Measurements from ENCODE around the gene NYNRIN.

The NYNRIN gene

GRCh38 chr14:24394275-24394674 is 4.5 kb upstream of the NYNRIN start:
- CTCF ChIA-PET = interaction anchor here (0.8 to 4.2 kb wide), 2 partner anchors 28 to 61 kb away, joined by 3 to 29 read pairs; partner anchors contain the start of gene ADCY4

GRCh38 chr14:24395609-24396582 is 2.9 kb upstream of the NYNRIN start:
- no peak overlapping the region for H3K4me3 ChIP-seq (ENCODE audit: low read depth, low read length)
- CTCF ChIA-PET = interaction anchor here (0.9 to 4.2 kb wide), 7 partner anchors 16 to 66 kb away, joined by 3 to 29 read pairs (median 5); partner anchors contain the start of gene ADCY4
- POLR2A ChIA-PET = interaction anchor here (0.8 kb wide), 1 partner anchor 34 kb away, joined by 4 read pairs; the partner anchor contains the start of gene KHNYN
- DNase-seq (ENCODE audit: low read depth, low spot score) = no peak
- TF ChIP-seq CTCF (IDR thresholded peaks at IDR 0.05; ENCODE audit: insufficient read depth, low read length, missing control alignments) = no peak

More at GRCh38 chr14:24394275-24394674, 4.5 kb upstream of the NYNRIN start:
- no peak overlapping the region for H3K4me3 ChIP-seq (ENCODE audit: low read depth, low read length)
- POLR2A ChIA-PET = no interaction called here
- no peak for TF ChIP-seq CTCF (IDR thresholded peaks at IDR 0.05; ENCODE audit: insufficient read depth, low read length, missing control alignments)
- no peak for DNase-seq (ENCODE audit: low read depth, low spot score)

GRCh38 chr14:24397639-24398292 is 1.0 kb upstream of the NYNRIN start:
- no peak for TF ChIP-seq CTCF (IDR thresholded peaks at IDR 0.05; ENCODE audit: insufficient read depth, low read length, missing control alignments)
- ChIA-PET POLR2A (no interaction called here), CTCF (interaction anchor here (1.2 to 28.4 kb wide), 7 partner anchors 12 to 89 kb away, joined by 3 to 557 read pairs (median 12); partner anchors contain the start of genes ADCY4, CBLN3 and KHNYN)
- no peak for DNase-seq (ENCODE audit: low read depth, low spot score)
- H3K4me3 ChIP-seq (ENCODE audit: low read depth, low read length) = peak overlapping the region; percentile 69

- no peak for DNase-seq (ENCODE audit: low read depth, low spot score)
- no peak for TF ChIP-seq CTCF (IDR thresholded peaks at IDR 0.05; ENCODE audit: insufficient read depth, low read length, missing control alignments)
- POLR2A ChIA-PET = interaction anchor here (1.0 kb wide), 1 partner anchor 160 kb away, joined by 3 read pairs; no protein-coding TSS in a partner anchor
- CTCF ChIA-PET = interaction anchor here (0.7 to 28.4 kb wide), 9 partner anchors 8 to 89 kb away, joined by 3 to 557 read pairs (median 4); partner anchors contain the start of genes CBLN3 and KHNYN
- peak overlapping the region; percentile 69 for H3K4me3 ChIP-seq (ENCODE audit: low read depth, low read length)
Observed at GRCh38 chr14:24398293-24398652, 530 bp upstream of the NYNRIN start.

GRCh38 chr14:24399447-24399822 is 632 bp downstream of the NYNRIN start:
- CTCF ChIA-PET = interaction anchor here (0.7 to 28.4 kb wide), 11 partner anchors 8 to 67 kb away, joined by 3 to 557 read pairs (median 4); partner anchors contain the start of genes CBLN3 and KHNYN
- no peak for DNase-seq (ENCODE audit: low read depth, low spot score)
- TF ChIP-seq CTCF (IDR thresholded peaks at IDR 0.05; ENCODE audit: insufficient read depth, low read length, missing control alignments) = no peak
- POLR2A ChIA-PET = interaction anchor here (1.0 kb wide), 1 partner anchor 162 kb away, joined by 3 read pairs; no protein-coding TSS in a partner anchor
- peak overlapping the region; percentile 69 for H3K4me3 ChIP-seq (ENCODE audit: low read depth, low read length)

All from AG04449 (cell line).